GM19455 (cell line): Measurements from ENCODE around the gene DIP2B.
"Not testable (repeated sequence)": the region's sequence is repeated elsewhere in the genome, so short reads cannot be mapped to it uniquely, and the experiment has no call there.

Experiments
- ATAC-seq: cut with Tn5 transposase; IDR thresholded peaks from one replicate; pipeline ENCODE4 v1.9.1; 2021; ENCODE audit not compliant: unreplicated experiment

Gene DIP2B

DNA sequence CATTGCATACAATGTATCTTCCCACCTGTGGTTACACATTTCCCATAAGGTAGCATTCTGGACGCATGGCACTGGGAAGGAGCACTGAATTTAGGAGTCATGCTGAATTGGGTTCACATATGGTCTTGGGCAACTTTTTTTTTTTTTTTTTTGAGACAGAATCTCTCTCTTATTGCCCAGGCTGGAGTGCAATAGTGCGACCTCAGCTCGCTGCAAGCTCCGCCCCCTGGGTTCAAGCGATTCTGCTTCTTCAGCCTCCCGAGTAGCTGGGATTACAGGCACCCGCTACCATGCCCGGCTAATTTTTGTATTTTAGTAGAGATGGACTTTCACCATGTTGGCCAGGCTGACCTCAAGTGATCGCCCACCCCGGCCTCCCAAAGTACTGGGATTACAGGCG is 13.3 kb downstream of the DIP2B start:
- no peak for ATAC-seq

DNA sequence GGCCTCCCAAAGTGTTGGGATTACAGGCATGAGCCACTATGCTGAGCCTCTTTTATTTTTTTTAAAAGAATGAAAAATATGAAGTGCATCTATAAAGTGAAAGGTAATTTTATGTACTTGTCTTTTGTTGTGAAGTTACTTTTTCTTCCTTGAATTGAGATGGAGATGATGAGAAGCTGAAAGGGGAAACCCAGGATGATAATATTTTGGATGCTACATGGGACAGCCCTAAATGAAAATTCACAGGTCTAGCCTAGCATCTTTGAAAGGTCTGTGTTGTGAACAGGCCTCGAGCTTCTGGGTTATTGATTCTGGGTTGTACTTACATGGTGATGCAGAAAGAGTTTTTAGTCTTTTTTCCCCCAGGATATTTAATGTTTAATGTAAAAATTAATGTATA is 14.6 kb downstream of the DIP2B start:
- no peak for ATAC-seq

DNA sequence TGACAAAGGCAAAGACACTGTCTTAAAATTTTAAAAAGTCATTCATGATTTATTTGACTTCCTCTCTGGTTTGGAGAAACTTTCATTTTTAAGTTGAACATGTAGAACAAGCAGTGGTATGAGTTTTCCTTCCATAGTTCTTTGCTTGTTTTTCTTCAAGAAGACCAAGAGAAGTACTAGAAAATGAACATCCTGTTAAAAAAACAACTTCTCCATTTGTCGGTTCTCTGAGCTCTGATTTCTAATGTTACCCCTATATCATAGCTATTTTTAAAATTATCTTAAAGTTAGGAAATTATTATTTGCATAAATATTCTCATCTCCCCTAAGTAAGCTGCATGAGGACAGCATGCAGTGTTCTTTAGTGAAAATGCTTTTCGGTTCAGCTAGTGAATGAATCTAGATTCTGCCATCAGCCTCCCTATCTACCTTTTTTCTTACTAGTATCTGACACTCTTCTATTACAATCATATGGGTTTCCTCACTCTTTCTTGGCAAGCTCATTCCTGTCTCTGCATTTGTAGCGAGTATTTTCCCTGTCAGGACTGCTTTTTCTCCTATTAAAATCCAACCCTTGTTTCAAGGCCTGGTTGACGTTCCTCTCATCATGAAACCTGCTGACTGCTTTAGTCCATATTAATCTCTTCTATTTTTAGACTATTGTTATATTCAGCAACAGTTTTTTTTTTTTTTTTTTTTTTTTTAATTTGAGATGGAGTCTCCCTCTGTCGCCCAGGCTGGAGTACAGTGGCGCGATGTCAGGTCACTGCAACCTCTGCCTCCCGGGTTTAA is 15.8 kb downstream of the DIP2B start:
- no peak for ATAC-seq

DNA sequence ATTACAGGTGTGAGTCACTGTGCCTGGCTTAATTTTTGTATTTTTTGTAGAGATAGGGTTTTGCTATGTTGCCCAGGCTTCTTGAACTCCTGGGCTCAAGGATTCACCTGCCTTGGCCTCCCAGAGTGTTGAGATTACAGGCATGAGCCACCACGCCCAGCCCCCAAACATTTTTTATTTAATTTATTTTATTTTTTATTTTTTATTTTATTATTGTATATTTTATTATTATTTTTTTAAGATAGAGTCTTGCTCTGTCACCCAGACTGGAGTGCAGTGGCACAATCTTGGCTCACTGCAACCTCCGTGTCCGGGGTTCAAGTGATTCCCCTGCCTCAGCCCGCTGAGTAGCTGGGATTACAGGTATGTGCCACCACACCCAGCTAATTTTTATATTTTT is 17.0 kb downstream of the DIP2B start:
- ATAC-seq = not testable (repeated sequence)

DNA sequence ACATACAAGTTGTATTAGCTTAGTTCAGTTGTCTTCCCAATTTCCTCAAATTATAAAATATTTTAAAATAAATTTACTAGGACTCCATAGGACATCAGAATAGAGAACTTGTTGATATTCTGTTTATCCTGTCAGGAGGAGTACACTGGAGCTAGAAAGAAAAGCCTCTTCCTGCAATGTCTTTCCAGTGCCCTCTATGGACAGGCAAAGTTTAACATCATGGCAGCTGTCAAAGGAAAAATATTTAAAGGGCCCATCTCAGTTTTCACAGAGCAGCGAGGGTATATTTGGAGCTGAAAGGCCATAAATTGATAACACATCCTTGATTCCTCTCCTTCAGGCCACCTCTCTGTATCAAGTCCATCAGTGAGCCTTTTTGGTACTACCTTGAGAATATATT is 19.0 kb downstream of the DIP2B start:
- no peak for ATAC-seq

DNA sequence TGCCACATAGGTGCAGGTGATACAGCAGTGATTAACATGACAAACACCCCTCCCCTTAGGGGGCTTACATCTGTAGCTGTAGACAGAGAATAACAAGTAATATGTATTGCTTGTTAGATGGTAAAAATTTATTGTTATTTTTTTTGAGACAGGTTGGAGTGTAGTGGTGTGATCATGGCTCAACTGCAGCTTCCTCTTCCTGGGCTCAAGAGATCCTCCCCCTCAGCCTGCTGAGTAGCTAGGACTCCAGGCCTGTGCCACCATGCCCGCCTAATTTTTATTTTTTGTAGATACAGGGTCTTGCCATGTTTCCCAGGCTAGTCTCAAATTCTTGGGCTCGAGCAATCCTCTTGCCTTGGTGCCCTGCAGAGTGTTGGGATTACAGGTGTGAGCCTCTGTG is 19.8 kb downstream of the DIP2B start:
- no peak for ATAC-seq

DNA sequence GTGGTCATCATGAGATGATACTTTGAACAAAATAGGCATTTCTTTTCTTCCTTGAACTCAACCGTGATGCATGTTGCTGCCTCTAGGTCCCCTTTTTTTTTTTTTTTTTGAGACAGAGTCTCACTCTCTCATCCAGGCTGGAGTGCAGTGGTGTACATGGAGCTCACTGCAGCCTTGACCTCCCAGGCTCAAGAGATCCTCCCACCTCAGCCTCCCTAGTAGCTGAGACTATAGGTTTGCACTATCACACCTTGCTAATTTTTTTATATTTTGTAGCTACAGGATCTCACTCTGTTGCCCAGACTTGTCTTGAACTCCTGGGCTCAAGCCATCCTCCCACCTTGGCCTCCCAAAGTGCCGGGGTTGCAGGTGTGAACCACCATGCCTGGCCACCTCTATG is 20.6 kb downstream of the DIP2B start:
- ATAC-seq = no peak

DNA sequence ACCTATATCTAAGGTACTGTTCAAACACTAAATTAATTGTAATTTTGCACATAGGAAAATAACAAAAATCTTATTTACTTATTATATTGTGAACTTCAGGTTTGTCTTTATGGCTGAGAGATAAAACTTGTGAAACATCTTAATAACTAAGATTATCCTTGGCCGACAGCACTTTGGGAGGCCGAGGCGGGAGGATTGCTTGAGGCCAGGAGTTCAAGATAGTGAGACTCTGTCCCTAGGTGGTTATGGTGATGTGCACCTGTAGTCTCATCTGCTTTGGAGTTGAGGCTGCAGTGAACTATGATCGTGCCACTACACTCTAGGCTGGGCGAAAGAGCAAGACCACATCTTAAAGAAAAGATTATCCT is 22.6 kb downstream of the DIP2B start:
- no peak for ATAC-seq

DNA sequence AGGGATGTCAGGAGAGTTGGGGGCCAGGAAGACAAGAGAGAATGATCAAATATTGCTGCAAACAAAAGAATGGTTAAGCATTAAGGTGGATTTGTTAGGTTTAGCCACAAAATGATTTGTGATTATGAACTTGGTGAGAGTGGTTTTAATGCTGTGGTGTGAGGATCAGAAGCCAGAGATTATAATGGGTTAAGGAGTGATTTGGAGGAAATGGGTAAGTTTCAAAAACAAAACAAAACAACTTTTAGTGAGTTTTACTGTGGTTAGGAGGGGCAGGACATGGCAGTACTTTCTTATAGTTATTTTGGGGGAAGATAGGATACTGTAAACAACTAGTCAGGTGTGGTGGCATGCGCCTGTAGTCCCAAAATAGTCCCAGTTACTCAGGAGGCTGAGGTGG is 24.0 kb downstream of the DIP2B start:
- ATAC-seq = no peak

DNA sequence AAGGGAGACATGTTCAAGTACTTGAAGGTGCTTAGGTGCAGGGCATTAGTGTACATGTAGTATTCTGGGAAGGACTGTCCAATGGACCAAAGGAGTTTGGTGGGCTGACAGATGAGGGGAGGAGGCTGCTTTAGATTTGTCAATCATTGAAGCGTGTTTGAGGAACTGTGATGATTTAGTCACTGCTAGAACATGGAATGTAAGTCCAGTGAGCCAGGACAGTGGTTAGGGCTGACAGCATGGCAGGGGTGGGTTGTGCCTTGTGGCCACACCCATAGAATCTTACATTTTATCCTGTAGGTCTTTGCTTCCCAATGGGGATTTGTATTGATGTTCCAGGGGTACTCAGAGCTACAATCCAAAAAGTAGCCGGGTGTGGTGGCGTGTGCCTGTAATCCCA is 24.6 kb downstream of the DIP2B start:
- no peak for ATAC-seq

DNA sequence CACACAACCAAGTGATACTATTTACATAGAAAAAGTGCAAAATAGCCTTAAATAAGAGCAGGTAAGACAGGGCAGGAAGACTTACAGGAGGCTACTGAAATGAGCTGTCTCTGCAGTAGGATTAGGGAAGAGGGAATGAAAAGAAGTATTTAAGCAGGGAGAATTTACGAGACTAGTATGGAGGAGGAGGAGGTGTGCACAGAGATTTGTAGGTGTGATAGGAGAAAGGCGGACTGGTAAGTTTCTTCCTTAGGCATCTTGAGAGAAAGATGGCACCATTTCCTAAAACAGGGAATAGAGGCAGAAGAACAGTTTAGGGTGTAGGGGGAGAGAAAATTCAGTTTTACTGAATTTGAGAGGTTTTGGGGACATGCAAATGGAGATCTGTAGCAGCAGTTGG is 25.7 kb downstream of the DIP2B start:
- ATAC-seq = no peak

DNA sequence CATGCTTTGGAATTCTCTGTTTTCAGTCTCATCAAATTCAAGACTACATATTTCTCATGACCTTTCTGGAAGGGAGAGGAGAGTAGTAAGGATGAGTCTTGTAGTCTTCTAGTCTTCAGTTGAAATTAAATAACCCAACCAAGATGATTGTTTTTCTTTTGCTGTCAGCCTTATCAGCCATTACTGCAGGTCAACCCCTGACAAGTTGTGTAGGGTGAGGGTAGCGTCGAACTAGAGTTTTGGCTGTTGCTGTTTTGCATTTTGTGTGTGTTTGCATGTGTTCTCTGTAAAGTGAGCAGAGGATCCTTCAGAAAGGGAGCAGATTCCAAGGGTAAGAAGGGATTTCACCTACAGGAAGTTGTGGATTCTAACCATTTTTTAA is 28.4 kb downstream of the DIP2B start:
- ATAC-seq = no peak

DNA sequence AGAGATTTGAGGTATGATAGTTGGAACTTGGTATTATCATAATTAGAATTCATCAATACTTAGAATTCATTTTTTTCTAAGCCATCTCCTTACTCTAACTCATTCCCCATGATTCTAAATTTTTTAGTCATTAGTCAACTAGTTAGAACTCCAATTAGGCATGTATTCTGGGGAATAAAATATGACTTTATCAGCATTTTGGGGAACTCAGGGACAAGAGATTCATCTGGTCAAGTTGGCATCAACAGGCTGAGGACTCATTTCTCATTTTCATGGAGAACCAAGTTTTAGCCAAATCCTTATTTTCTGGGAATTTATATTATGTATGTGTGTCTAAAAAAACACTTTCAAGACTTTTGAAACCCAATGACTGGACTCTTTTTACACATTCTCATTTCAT is 29.2 kb downstream of the DIP2B start:
- ATAC-seq = no peak

DNA sequence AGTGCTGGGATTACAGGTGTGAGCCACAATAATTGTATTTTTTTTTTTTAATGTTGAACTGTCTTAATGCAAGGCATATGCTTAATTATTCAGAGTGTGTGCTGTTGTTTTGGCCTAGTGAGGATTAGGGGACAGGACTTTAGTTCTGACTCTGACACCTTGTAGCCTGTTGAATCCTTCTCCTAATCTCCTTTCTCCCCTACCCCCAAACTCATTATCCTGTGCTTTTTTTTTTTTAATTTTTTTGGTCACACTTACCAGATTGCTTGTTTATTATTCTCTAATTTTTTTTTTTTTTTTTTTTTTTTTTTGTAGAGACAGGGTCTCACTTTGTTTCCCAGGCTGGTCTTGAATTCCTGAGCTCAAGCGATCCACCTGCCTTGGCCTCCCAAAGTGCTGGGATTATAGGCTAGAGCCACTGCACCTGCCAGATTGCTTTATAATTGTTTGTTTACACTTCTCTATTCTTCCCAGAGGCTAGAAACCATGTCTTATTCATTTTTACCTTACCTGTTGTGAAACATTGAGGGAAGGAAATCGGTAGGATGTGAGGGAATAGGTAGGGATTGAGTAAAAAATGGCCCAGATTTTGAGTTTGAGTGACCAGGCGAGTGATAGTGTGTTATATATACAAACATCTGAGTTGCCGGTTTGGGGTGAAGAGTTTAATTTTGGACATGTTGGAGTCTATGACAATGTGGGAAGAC is 32.2 kb downstream of the DIP2B start:
- ATAC-seq = no peak

DNA sequence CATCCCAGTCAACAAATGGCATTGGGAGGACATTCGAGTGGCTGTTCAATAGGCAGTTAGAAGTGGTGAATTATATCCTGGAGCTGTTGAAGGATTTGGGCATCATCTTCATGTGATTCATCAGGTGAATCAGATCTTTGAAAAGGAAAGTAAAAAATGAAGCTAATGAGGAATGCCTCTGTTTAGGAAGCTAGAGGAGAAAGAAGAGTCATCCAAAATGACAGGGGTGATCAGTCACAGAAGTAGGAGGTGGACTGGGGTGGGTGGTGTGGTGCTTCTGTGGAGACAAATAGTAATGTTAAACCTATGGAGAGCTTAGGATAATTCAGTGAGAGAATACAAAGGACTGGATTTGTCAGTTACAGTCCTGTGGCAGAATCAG is 32.7 kb downstream of the DIP2B start:
- no peak for ATAC-seq

DNA sequence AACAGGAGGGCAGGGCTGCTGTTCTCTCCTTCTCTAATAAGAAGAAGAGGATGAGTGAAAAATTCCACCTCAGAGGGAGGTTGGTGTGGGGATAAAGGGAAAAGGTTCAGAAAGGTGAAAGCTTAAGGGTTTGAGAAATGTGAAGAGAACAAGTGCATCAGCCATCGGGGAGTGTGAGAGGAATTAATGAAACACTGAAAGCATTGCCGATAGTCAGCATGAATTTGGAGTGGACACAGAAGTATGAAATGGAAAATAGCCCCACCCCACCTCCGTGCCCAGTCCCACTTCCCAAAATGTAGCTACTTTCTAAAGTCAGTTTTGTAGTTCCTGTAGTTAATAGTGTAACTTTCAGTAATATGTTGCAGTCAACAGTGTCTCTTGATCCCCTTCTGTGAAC is 33.4 kb downstream of the DIP2B start:
- no peak for ATAC-seq

DNA sequence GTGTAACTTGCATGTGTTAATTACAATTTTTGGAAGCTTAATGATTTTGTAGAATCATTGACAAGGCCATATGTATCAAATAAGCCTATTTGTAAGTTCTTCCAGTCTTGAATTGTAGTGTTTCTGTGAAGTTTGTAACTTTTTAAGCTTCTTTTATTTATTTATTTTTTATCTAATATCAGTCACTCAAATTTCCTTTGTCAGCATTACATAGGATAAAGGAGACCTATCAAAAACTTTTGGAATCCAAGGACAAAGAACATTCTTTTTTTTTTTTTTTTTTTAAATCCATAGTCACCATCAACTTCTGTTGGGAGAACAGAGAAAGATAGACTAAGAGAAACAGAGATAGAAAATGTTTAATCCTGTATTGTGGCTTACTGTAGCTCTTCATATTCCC is 36.4 kb downstream of the DIP2B start:
- no peak for ATAC-seq

DNA sequence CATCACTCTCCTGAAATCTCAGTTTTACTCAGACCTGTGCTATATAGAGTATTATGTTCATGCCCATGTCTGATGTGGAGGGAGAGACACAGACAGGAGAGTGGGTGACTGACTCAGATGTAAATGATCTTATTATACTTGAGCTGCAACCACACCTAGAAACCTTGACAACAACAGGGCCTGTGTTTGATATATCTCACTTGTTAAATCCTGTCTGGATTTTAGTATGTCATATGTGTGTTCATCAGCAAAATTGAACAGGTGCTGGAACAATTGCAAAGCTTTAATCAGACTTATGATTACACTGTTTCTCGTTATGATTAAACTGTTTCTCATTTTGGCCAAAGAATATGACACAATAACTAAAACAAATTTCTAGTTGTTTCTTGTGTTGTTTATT is 37.7 kb downstream of the DIP2B start:
- ATAC-seq = no peak

DNA sequence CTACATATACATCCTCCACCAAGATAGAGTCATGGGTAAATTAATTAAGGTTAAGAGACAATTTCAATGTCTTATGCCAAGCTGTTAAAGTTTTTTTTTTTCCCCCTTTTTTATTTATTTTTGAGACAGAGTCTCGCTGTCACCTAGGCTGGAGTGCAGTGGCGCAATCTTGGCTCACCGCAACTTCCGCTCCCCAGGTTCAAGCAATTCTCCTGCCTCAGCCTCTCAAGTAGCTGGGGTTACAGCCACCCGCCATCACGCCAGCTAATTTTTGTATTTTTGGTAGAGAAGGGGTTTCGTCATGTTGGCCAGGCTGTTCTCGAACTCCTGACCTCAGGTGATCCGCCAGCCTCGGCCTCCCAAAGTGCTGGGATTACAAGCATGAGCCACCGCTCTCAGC is 38.4 kb downstream of the DIP2B start:
- ATAC-seq = not testable (repeated sequence)

DNA sequence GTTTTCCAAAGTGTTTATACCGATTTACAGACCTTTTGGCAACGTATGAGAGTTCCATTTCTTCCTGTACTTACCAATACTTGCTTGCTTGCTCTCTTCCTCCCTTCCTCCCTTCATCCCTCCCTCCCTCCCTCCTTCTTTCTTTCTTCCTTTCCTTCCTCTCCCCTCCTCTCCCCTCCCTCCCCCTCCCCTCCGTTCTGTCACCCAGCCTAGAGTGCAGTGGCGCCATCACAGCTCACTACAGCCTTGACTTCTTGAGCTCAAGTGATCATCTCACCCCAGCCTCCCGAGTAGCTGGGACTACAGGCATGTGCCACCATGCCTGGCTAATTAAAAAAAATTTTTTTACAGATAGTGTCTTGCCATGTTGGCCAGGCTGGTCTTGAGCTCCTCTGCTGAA is 40.4 kb downstream of the DIP2B start:
- no peak for ATAC-seq

DNA sequence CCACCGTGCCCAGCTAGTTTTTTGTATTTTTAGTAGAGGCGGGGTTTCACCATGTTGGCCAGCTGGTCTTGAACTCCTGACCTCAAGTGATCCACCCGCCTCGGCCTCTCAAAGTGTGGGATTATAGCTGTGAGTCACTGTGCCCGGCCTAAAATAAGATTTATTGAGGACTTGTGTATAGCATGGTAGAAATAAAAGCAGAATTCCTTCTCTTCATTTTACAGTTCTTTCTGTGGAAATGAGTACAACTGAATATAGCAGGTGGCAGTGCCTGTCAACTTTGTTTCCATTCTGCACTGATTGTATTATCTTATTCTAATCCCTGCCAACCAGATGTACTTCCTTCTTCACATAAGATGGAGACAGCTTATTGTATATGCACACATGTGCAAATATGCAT is 41.0 kb downstream of the DIP2B start:
- ATAC-seq = no peak

DNA sequence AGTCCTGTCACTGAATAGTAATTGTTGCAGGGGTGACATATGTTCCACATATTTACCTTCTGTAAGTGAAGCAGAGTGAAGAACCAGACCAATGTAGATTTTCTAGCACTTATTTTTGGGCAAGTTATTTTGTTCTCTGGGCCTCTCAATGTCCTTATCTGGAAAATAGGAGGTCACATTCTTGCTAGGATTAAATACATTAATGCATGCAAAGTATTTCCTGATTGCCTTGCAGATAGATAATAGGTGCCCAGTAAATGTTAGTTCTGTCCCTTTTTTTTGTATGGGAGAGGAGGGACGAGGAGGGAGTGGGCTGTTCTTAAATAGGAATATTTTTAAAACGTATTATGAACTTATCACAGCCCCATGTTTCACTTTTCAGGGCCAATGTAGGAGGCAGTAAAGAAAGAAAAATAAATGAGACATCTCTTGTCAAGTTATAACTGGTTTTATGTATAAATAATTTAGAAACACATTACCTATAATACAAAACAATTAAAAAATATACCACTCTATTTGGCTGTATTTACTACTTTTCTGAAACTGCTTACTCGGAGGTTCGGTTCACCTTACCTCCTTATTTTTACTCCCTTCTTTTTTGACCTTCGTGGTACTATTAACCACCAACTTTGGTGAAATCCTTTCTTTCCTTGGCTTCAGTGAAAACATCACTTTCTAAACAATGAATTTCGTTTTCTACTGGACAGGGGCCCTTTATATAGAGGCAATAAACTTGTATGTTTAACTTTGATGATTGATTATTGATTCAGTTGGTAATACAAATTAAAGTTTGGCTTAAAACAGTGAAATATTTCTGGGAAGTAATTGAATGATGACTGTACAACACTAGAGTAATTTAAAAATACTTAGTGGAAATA is 41.9 kb downstream of the DIP2B start:
- no peak for ATAC-seq
